ENCODE results near the gene SMOC2.
"Not testable (repeated sequence)": the region's sequence is repeated elsewhere in the genome, so short reads cannot be mapped to it uniquely, and the experiment has no call there.

Gene SMOC2

GRCh38 chr6:168524571-168525001, 83.6 kb downstream of the SMOC2 start:
- no peak for DNase-seq

DNA sequence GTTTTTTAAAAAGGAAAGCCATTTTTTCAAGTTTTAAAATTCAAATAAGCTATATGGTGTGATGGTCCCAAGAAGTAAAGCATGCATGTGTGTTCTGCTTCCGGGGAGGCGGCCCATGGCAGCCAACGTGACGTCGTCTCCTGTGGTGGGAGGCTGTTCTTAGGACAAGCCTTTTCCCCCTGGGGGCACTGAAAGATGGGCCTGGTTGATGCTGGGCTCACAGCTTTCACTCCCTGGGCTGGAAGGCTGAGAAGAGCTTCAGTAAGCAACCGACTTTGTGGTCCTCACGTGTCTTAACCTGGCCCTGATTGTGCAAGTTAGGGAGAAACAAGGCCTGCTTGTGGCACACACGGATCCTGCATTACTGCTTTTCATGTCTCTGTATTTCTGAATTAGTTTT, 84.1 kb downstream of the SMOC2 start:
- DNase-seq = no peak

GRCh38 chr6:168525926-168526630, 85.1 kb downstream of the SMOC2 start:
- no peak for DNase-seq

- DNase-seq = no peak
Observed at GRCh38 chr6:168526841-168527281, 85.9 kb downstream of the SMOC2 start.

DNA sequence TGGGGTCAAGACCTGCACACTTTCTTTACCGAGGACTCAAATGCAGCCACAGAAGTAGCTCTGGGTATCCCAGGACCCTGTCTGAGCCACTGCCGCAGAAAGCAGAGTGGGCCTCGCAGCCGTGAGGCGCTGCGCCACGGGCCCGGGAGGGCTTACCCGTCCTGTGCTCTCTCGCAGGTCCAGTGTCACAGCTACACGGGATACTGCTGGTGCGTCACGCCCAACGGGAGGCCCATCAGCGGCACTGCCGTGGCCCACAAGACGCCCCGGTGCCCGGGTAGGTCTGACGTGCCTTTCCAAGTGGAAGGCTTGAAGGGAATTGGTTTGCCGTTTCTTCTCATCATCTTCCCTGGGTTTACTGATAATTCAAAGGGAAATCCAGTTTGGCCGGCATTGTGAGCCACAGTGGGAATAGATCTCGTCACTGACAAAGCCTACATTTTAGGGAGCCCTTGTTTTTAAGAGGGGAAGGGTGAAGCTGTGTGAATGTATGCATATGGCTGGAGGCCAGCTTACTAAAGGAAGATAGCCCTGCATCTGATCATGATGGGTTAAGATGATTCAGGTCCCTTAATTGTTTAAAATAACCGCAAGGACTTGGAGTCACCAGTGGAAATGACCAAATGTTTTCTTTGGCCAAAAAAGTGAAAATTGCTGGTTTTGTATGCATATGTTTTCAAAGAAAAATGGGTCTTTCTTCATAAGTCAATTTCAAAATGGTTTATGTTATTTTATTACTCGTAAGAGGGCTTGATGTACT, 86.6 kb downstream of the SMOC2 start:
- DNase-seq = no peak

DNA sequence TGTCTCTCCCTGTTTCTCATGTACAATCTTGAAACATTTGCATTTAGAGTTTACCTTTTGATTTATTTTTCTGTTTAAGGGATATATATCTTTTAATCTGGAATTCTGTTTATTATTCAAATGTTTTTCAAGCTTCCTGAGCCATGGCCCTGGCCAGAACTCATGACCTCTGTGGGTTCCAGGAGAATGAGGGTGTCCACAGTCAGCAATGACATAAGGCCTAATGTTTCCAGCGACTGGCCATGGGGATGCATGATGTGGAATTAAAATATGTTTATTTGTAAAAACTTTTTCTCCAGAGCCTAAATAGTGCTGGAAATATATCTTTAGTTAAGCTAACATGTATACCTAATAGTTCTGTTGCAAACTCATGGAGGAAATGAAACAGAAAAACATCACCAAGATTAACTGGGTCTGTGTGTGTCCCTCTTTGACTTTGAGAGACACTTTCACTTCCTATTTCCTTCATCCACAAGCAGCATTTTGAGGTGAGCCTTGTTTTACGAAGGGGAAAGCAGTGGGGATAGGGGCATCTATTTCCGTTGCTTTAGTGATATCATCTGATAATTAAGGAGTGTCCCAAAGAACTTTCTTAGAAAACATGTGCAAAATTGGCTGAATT, 87.6 kb downstream of the SMOC2 start:
- no peak for DNase-seq

DNA sequence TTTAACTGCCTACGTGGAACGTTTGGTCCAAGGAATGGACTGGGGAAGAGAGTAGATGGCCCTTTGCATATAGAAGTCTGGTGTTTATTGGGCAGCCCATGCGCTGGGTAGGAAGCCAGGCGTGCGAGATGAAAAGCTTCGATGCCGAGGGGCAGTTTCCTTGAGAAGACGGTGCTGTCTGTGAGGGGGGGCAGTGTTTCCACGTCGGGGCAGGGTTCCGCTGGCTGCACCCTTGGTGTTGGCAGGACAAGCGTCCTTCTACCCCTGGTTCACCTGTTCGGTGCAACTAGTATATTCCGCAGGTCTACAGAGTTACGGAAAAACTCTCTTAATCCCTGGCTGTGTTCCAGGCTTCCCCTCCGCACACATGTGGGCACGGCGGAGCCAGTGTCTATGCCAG, 88.2 kb downstream of the SMOC2 start:
- DNase-seq = no peak

DNA sequence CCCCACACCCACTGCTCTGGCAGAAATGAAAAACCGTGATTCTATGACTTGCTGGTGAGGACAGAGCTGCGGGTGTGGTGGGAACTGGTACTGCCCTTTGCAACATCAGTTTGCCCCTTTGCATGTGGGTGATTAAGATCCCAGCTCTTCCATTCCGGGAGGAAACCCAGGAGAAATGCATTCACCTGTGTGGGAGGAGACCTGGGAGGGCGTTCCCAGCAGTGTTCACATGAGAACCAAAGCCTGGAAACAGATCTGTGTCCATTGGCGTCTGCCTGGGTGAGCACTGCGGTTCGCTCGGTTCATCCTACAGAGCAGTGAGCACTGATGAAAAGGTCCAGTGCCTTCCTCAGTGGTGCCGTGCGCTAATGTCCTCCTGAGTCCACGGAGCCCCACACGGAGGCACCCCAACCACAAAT, 89.7 kb downstream of the SMOC2 start:
- DNase-seq = no peak

DNA sequence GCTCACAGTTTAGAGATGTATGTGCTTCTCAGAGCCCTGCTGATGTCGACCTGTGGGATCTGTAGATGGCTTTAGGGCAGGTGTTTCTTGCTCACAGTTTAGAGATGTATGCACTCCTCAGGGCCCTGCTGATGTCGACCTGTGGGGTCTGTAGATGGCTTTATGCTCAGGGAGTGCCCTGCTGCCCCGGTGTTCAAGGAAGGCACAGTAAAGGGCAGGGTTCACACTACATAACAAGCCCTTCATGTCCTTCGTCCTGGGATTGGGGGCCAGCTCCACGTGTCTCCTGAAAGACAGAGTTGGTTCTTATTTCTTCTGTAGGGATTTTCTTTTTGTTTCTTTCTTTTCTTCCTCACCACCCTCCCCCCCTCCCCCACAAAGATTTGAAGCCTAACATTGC, 91.1 kb downstream of the SMOC2 start:
- no peak for DNase-seq

- no peak for DNase-seq
Observed at GRCh38 chr6:168533414-168533813, 92.4 kb downstream of the SMOC2 start.

DNA sequence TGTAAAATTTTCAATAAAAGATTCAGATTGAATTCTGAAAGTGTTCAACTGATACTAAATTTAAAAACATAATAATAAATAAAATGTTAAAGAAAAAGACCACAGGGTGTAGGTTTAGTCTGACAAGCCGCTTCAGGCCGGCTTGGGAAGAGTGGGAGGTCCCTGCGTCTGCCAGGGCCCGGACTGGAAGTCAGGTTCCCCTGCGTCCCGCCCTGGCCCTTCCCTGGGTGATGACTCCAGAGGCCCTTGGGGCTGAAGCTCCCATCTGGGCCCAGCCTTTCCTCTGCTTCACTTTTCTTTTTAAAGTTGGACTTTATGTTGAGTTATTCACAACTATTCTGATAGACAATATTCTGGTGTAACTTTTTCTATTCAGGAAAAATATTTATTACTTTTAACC, 93.3 kb downstream of the SMOC2 start:
- no peak for DNase-seq

- DNase-seq = no peak
Observed at GRCh38 chr6:168535711-168536110, 94.7 kb downstream of the SMOC2 start.

DNA sequence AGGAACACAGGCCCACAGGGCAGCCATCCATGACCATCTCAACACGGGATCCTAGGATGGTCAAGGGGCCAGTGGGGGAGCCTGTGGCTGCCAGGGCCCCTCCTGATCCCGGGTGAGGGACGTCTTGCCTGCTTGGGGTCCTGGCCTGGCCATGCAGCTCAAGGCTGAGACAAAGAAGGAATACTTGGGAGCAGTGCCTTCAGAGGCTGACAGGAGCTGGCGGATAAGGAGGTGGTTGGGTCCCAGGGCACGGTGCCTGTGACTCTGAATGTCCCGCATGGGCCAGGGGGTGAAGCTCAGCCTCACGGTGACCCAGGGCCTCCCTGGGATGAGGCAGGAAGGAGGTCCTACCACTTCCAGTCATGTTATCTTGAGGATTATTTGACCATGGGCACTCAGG, 95.2 kb downstream of the SMOC2 start:
- DNase-seq = no peak

DNA sequence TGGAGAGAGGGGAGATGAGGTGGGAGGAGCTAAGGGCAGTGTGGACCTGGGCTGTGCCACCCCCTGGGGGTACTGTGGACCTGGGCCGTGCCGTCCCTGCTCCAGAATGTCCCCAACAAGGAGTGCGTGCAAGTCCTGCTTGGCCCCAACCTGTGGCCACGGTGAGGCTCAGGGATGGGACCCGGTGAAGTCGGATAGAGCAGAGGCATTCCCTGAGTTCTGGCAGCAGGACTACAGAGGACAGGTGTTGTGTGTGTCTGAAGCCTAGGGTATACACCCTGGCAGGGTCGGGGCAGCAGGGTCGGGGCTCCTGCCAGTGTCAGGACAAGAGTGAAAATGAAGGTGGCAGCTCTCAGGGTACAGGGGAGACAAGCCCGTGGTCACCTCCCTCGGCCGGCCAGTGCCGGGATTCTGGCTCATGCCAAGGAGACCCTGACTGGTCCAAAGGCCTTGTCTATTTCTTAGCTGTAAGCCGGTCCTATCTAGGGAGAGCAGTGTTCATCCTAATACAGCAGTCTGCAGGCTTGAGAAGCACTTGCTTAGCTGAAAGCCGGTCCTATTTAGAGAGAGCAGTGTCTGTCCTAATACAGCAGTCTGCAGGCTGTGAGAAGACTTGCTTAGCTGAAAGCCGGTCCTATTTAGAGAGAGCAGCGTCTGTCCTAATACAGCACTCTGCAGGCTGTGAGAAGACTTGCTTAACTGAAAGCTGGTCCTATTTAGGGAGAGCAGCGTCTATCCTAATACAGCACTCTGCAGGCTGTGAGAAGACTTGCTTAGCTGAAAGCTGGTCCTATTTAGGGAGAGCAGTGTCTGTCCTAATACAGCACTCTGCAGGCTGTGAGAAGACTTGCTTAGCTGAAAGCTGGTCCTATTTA, 95.9 kb downstream of the SMOC2 start:
- no peak for DNase-seq

DNA sequence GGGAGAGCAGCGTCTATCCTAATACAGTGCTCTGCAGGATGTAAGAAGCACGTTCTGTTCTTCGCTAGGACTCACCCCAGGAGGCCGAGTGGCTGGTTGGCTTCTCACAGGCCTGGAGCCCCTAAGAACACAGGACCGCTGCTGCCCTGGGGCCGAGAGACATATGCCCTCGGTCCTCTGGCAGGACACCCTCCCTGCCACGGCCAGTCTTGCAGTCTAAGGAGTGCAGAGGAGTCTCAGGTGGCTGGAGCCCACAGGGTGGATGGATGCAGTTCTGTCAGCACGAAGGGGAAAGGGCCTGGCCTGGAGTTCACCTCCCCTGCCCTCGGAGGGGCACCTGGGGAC, 96.5 kb downstream of the SMOC2 start:
- DNase-seq = no peak

DNA sequence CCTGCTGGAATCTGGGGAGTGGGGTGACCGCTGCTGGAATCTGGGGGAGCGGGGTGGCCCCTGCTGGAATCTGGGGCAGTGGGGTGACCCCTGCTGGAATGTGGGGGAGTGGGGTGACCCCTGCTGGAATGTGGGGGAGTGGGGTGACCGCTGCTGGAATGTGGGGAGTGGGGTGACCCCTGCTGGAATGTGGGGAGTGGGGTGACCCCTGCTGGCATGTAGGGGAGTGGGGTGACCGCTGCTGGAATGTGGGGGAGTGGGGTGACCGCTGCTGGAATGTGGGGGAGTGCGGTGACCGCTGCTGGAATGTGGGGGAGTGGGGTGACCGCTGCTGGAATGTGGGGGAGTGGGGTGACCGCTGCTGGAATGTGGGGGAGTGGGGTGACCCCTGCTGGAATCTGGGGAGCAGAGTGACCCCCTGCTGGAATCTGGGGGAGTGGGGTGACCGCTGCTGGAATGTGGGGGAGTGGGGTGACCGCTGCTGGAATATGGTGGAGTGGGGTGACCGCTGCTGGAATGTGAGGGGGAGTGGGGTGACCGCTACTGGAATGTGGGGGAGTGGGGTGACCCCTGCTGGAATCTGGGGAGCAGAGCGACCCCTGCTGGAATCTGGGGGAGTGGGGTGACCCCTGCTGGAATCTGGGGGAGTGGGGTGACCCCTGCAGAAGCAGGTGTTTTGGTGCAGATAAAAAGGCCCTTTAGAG, 97.4 kb downstream of the SMOC2 start:
- DNase-seq = not testable (repeated sequence)

- DNase-seq = no peak
Observed at GRCh38 chr6:168538892-168539811, 98.2 kb downstream of the SMOC2 start.

GRCh38 chr6:168540713-168541291, 99.8 kb downstream of the SMOC2 start:
- no peak for DNase-seq

DNA sequence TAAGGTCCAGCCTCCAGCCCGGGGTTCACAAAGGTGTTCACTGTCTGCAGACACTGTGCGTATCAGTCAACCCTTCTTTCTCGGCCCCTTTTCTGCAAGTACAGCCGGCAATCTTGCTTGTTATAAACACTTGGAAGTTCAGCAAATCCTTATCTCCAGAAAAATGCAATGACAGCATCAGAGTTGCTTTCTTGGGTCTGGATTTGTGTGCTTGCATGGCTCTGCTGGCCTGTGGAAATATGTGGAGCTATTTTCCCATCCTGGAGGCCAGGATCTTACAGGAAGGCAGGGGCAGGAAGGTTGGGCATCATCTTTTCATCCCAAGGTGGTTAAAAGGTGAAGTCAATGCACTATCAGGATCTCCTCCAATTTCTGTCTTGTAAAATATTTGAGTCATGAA, 100.3 kb downstream of the SMOC2 start:
- DNase-seq = no peak

DNA sequence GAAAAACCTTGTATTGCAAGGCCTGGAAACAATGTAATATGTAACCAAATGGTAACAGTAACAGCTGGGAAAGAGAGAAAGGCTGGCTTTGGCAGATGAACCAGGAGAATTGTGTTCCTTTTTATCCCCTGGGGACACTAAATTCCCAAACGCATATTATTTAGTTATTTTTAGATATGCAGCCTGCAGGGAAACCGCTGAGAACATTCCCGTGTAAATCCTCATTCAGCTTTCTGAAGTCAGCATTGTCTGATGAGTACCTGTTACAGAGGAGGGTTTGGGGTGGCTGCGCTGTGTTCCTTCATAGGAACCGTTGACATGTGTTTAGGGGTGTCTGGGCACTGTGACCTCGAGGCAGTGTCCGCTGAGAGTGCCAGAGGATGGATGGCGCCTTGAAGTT, 101.3 kb downstream of the SMOC2 start:
- no peak for DNase-seq

DNA sequence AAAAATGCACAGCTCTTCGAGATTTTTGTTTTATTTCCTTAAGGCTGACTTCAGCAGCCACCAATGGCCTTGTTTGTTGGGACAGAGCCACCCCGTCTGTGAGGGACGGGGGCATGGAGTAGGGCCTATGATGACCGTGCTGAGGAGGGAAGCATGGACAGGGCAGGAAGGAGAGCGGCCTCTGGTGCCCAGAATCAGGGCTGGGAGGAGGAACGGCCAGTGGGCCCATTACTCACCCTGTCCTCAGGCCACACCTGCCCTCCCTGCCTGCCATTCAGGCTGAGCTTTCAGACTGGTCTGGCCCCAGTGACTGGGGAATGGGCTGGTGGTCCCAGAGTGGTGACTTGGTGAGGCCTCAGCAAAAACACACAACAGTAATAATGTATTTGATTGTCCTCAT, 104.4 kb downstream of the SMOC2 start:
- no peak for DNase-seq

All from NCI-H748 treated with DMSO at 0.1 percent for 48 hours (cell line).